ENCODE measurements around the gene LDHAL6B. TPM values are rescaled to one million over a fixed set of nuclear protein-coding genes. Genes with fewer than 3 reads are reported as not detected.
"Not testable (repeated sequence)": the region's sequence is repeated elsewhere in the genome, so short reads cannot be mapped to it uniquely, and the experiment has no call there.

The LDHAL6B gene
- total RNA-seq, 1 experiment from 2014 or later = not detected

- POLR2A ChIA-PET = no interaction called here
- peak; percentile 74 for DNase-seq (ENCODE audit: low spot score)
Measured at GRCh38 chr15:59160880-59161593, 45.6 kb upstream of the LDHAL6B start.

GRCh38 chr15:59162080-59162479 is 44.6 kb upstream of the LDHAL6B start:
- ATAC-seq; H3K9me3 Mint-ChIP-seq; H3K27me3 Mint-ChIP-seq (ENCODE audit: low read depth); H3K4me3 Mint-ChIP-seq; POLR2A ChIA-PET; H3K27ac Mint-ChIP-seq; DNase-seq (ENCODE audit: low spot score): not testable (repeated sequence)
- peaks cover 22% of the 10 kb centered on the region for H3K4me1 Mint-ChIP-seq
- peaks cover 36% of the 10 kb centered on the region for H3K36me3 Mint-ChIP-seq
- CTCF ChIA-PET = interaction anchor here (1.2 to 1.6 kb wide), 3 partner anchors 13 to 85 kb away, joined by 3 to 4 read pairs (median 3); no protein-coding TSS in a partner anchor

More at GRCh38 chr15:59160880-59161593, 45.6 kb upstream of the LDHAL6B start:
- ATAC-seq = peak; percentile 98
- H3K4me3 Mint-ChIP-seq = no peak overlapping the region
- TF ChIP-seq NFATC4 (CRISPR knock-in tag; IDR thresholded peaks at IDR 0.05) (no peak), ZNF121 (CRISPR knock-in tag; IDR thresholded peaks at IDR 0.05) (0 out of 2 replicates have a peak, but pooled peaks have one; percentile 4)
- peaks cover 4% of the 10 kb centered on the region for H3K9me3 Mint-ChIP-seq
- H3K27me3 Mint-ChIP-seq (ENCODE audit: low read depth) = no peaks in the 10 kb centered on the region
- CTCF ChIA-PET = interaction anchor here (1.2 to 1.6 kb wide), 3 partner anchors 14 to 86 kb away, joined by 3 to 4 read pairs (median 3); no protein-coding TSS in a partner anchor
- H3K27ac Mint-ChIP-seq = 0 out of 2 replicates have a peak overlapping the region, but pooled peaks have one; percentile 41
- H3K36me3 Mint-ChIP-seq = peaks cover 43% of the 10 kb centered on the region
- peaks cover 13% of the 10 kb centered on the region for H3K4me1 Mint-ChIP-seq

- H3K36me3 Mint-ChIP-seq = peaks cover 24% of the 10 kb centered on the region
- H3K27ac Mint-ChIP-seq = peak overlapping the region; percentile 63
- no peak for TF ChIP-seq JAZF1 (CRISPR knock-in tag; IDR thresholded peaks at IDR 0.05)
- no peak for TF ChIP-seq CDX4 (CRISPR knock-in tag; IDR thresholded peaks at IDR 0.05; ENCODE audit: borderline replicate concordance)
- no peak for TF ChIP-seq SMAD3 (CRISPR knock-in tag; IDR thresholded peaks at IDR 0.05; ENCODE audit: borderline replicate concordance)
- no peak for TF ChIP-seq ZSCAN18 (CRISPR knock-in tag; IDR thresholded peaks at IDR 0.05)
- no peak for TF ChIP-seq ZNF263 (CRISPR knock-in tag; IDR thresholded peaks at IDR 0.05; ENCODE audit: low read depth)
- TF ChIP-seq E2F4 (CRISPR knock-in tag; IDR thresholded peaks at IDR 0.05; ENCODE audit: borderline replicate concordance, low read depth) = no peak
- TF ChIP-seq FOXP4 (CRISPR knock-in tag; IDR thresholded peaks at IDR 0.05) = no peak
- no peak for TF ChIP-seq ZNF396 (CRISPR knock-in tag; IDR thresholded peaks at IDR 0.05; ENCODE audit: borderline replicate concordance)
- no peak for TF ChIP-seq AR (CRISPR knock-in tag; IDR thresholded peaks at IDR 0.05)
- TF ChIP-seq ZNF138 (CRISPR knock-in tag; conservative IDR thresholded peaks at IDR 0.05) = no peak
- no peak for TF ChIP-seq NFE2L1 (CRISPR knock-in tag; IDR thresholded peaks at IDR 0.05)
- TF ChIP-seq SP1 (CRISPR knock-in tag; conservative IDR thresholded peaks at IDR 0.05) = no peak
- no peak for TF ChIP-seq FOXP1 (CRISPR knock-in tag; IDR thresholded peaks at IDR 0.05; ENCODE audit: borderline replicate concordance)
- TF ChIP-seq TP53 (CRISPR knock-in tag; IDR thresholded peaks at IDR 0.05) = no peak
- POLR2A ChIA-PET = no interaction called here
- CTCF ChIA-PET = interaction anchor here (0.5 to 4.0 kb wide), 6 partner anchors 9 to 402 kb away, joined by 4 to 20 read pairs (median 4); no protein-coding TSS in a partner anchor
- H3K9me3 Mint-ChIP-seq = peaks cover 4% of the 10 kb centered on the region
- no peak overlapping the region for H3K4me3 Mint-ChIP-seq
- DNase-seq (ENCODE audit: low spot score) (no peak), ATAC-seq (no peak)
- H3K4me1 Mint-ChIP-seq = peaks cover 22% of the 10 kb centered on the region
- no peaks in the 10 kb centered on the region for H3K27me3 Mint-ChIP-seq (ENCODE audit: low read depth)
Measured at GRCh38 chr15:59165726-59166125, 40.9 kb upstream of the LDHAL6B start.
